Measurements from ENCODE around the gene MAP1LC3B2.
"Not testable (repeated sequence)": the region's sequence is repeated elsewhere in the genome, so short reads cannot be mapped to it uniquely, and the experiment has no call there.

MAP1LC3B2 gene

GRCh38 chr12:116561181-116561821 lies 2.1 kb downstream of the MAP1LC3B2 start:
- DNase-seq, result no peak

- DNase-seq, result no peak
These were observed 2.9 kb downstream of the MAP1LC3B2 start for GRCh38 chr12:116562090-116562489.

GRCh38 chr12:116563262-116563661 lies 4.1 kb downstream of the MAP1LC3B2 start:
- no peak for DNase-seq

GRCh38 chr12:116564080-116564479 lies 4.9 kb downstream of the MAP1LC3B2 start:
- DNase-seq, result no peak

GRCh38 chr12:116565221-116565620 lies 6.0 kb downstream of the MAP1LC3B2 start:
- not testable (repeated sequence) for DNase-seq

- DNase-seq, result no peak
These were observed 6.8 kb downstream of the MAP1LC3B2 start for GRCh38 chr12:116565963-116566362.

- no peak for DNase-seq
These were observed 9.0 kb downstream of the MAP1LC3B2 start for GRCh38 chr12:116568203-116568602.

- no peak for DNase-seq
These were observed 11.9 kb downstream of the MAP1LC3B2 start for GRCh38 chr12:116571089-116571488.

GRCh38 chr12:116573776-116574175 lies 14.6 kb downstream of the MAP1LC3B2 start:
- DNase-seq, result no peak

- DNase-seq, result not testable (repeated sequence)
These were observed 16.6 kb downstream of the MAP1LC3B2 start for GRCh38 chr12:116575754-116576153.

- DNase-seq, result no peak
These were observed 18.0 kb downstream of the MAP1LC3B2 start for GRCh38 chr12:116577154-116577561.

GRCh38 chr12:116578051-116578450 lies 18.9 kb downstream of the MAP1LC3B2 start:
- DNase-seq, result no peak

- no peak for DNase-seq
These were observed 23.4 kb downstream of the MAP1LC3B2 start for GRCh38 chr12:116582610-116583009.

- DNase-seq, result no peak
These were observed 24.0 kb downstream of the MAP1LC3B2 start for GRCh38 chr12:116583129-116583694.

- DNase-seq, result no peak
These were observed 28.1 kb downstream of the MAP1LC3B2 start for GRCh38 chr12:116587270-116587669.

- DNase-seq, result no peak
These were observed 29.3 kb downstream of the MAP1LC3B2 start for GRCh38 chr12:116588390-116589028.

- DNase-seq, result no peak
These were observed 30.4 kb downstream of the MAP1LC3B2 start for GRCh38 chr12:116589581-116589980.

GRCh38 chr12:116590561-116590960 lies 31.4 kb downstream of the MAP1LC3B2 start:
- no peak for DNase-seq

- no peak for DNase-seq
These were observed 32.9 kb downstream of the MAP1LC3B2 start for GRCh38 chr12:116591855-116592637.

GRCh38 chr12:116592731-116593130 lies 33.5 kb downstream of the MAP1LC3B2 start:
- no peak for DNase-seq

- no peak for DNase-seq
These were observed 35.3 kb downstream of the MAP1LC3B2 start for GRCh38 chr12:116594325-116595038.

GRCh38 chr12:116595186-116595585 lies 36.0 kb downstream of the MAP1LC3B2 start:
- DNase-seq, result no peak

GRCh38 chr12:116595672-116596071 lies 36.5 kb downstream of the MAP1LC3B2 start:
- no peak for DNase-seq
